K562 (cell line): ENCODE measurements around the gene HBG1. TPM values are rescaled to one million over a fixed set of nuclear protein-coding genes. Genes with fewer than 3 reads are reported as not detected.

Experiments used
- BRCA1 ChIP-seq, 2 experiments: fragments of 450-650 bp in 1 of 2; sonication (generic) in 1 of 2; formaldehyde crosslinking in 1 of 2; IDR thresholded peaks; 2 replicates each; pipeline versions ENCODE4 v1.5.0 to v1.6.1; 2017 to 2020; ENCODE audit warnings: mild to moderate bottlenecking in 1 of 2, missing genetic modification reagents in 1 of 2
- BRD4 ChIP-seq: fragments of 200-600 bp; sonication (generic); IDR thresholded peaks from 2 replicates; pipeline ENCODE4 v1.6.1; 2017; ENCODE audit warnings: inconsistent platforms
- FOXK2 ChIP-seq, 2 experiments: fragments of 450-650 bp; IDR thresholded peaks in 1 of 2; conservative IDR thresholded peaks in 1 of 2; 2 replicates each; pipeline ENCODE4 v1.6.1; 2016; ENCODE audit warnings: low read depth in 2 of 2, mild to moderate bottlenecking in 1 of 2
- HDAC6 ChIP-seq: IDR thresholded peaks from 2 replicates; pipeline ENCODE4 v1.6.1; 2012; ENCODE audit warnings: low read depth, mild to moderate bottlenecking, control low read depth, inconsistent platforms, low read length, moderate library complexity
- KDM5B ChIP-seq: fragments of 200-600 bp; sonication (generic); IDR thresholded peaks from 2 replicates; pipeline ENCODE4 v1.6.1; 2012; ENCODE audit warnings: low read depth, mild to moderate bottlenecking, moderate library complexity, low read length, control low read depth, inconsistent platforms; ENCODE audit not compliant: insufficient replicate concordance
- MEF2D ChIP-seq: conservative IDR thresholded peaks from 2 replicates; pipeline ENCODE4 v1.6.1; 2016; ENCODE audit warnings: low read depth, missing genetic modification characterization, missing compliant biosample characterization
- NR2C1 ChIP-seq, 2 experiments: fragments of 450-650 bp; IDR thresholded peaks; 2 replicates each; pipeline ENCODE4 v1.6.1; 2017; ENCODE audit warnings: mild to moderate bottlenecking in 2 of 2, antibody characterized with exemption in 1 of 2, inconsistent platforms in 1 of 2, missing compliant biosample characterization in 1 of 2, missing genetic modification characterization in 1 of 2
- PML ChIP-seq: IDR thresholded peaks from 2 replicates; pipeline ENCODE4 v1.6.1; 2012; ENCODE audit warnings: low read length, inconsistent platforms
- PYGO2 ChIP-seq: fragments of 450-650 bp; IDR thresholded peaks from 2 replicates; pipeline ENCODE4 v1.6.1; 2016; ENCODE audit warnings: mild to moderate bottlenecking, missing genetic modification characterization, moderate library complexity, missing compliant biosample characterization
- SFPQ ChIP-seq: fragments of 200-400 bp; formaldehyde crosslinking; IDR thresholded peaks from 2 replicates; pipeline ENCODE4 v1.6.1; 2017; ENCODE audit warnings: mild to moderate bottlenecking, low read depth, low read length, moderate library complexity
- SP2 ChIP-seq: IDR thresholded peaks from 2 replicates; pipeline ENCODE4 v1.6.1; 2011; ENCODE audit warnings: mild to moderate bottlenecking, low read depth, low read length, moderate library complexity; ENCODE audit not compliant: poor library complexity, severe bottlenecking; ENCODE audit errors: extremely low read depth
- ZBTB1 ChIP-seq: sonication (generic); formaldehyde crosslinking; IDR thresholded peaks from 2 replicates; pipeline ENCODE4 v1.8.1; 2023; ENCODE audit warnings: missing genetic modification reagents, low read depth, mild to moderate bottlenecking, borderline replicate concordance
- ZBTB17 ChIP-seq: fragments of 450-650 bp; formaldehyde crosslinking; IDR thresholded peaks from 2 replicates; pipeline ENCODE4 v1.4.0; 2020; ENCODE audit warnings: mild to moderate bottlenecking
- ZNF561 ChIP-seq: fragments of 450-650 bp; formaldehyde crosslinking; conservative IDR thresholded peaks from 2 replicates; pipeline ENCODE4 v1.4.0; 2020; ENCODE audit warnings: mild to moderate bottlenecking, moderate library complexity
- polyA plus RNA-seq, 8 experiments: library from polyadenylated mRNA; depleted of rRNA in 4 of 8; stranded (reverse) in 5 of 8; unstranded in 3 of 8; fragments of >200 nt; fragmentation: Nextera tagmentation in 2 of 8; fragmentation: Illumina TruSeq in 1 of 8; extraction: Ambion mirVana in 2 of 8; extraction: Trizol in 1 of 8; gene quantifications; 2 replicates each; pipeline versions ENCODE4 v1.2.1 to v1.2.3, GENCODE V29; 2011 to 2014; ENCODE audit warnings: inconsistent platforms in 1 of 8, missing spikeins in 1 of 8
- total RNA-seq, 7 experiments: library from RNA; depleted of rRNA in 6 of 7; stranded (reverse); fragments of >200 nt in 6 of 7; fragmentation: Illumina TruSeq in 2 of 7; extraction: Trizol in 2 of 7; gene quantifications; 2 replicates each; pipeline versions ENCODE4 v1.2.1 to v1.2.3, GENCODE V29; 2011 to 2021; ENCODE audit warnings: low replicate concordance in 1 of 7
- TF ChIP-seq, protein P1 (sequence below): fragments of 250-450 bp; sonication (Bioruptor Pico); IDR thresholded peaks from 2 replicates; pipeline ENCODE4 v1.4.0; 2020; ENCODE audit warnings: mild to moderate bottlenecking, moderate library complexity, borderline replicate concordance

Gene HBG1
- total and polyA plus RNA-seq, 9 of the 15 experiments (the other 6 are each of a cell fraction or from before 2014, with no cell fraction given): 1,066 to 16,338 (median 4,898) TPM

GRCh38 chr11:5246772-5247471 lies 2.7 kb downstream of the HBG1 start (continued):
- TF ChIP-seq, protein P1, sequence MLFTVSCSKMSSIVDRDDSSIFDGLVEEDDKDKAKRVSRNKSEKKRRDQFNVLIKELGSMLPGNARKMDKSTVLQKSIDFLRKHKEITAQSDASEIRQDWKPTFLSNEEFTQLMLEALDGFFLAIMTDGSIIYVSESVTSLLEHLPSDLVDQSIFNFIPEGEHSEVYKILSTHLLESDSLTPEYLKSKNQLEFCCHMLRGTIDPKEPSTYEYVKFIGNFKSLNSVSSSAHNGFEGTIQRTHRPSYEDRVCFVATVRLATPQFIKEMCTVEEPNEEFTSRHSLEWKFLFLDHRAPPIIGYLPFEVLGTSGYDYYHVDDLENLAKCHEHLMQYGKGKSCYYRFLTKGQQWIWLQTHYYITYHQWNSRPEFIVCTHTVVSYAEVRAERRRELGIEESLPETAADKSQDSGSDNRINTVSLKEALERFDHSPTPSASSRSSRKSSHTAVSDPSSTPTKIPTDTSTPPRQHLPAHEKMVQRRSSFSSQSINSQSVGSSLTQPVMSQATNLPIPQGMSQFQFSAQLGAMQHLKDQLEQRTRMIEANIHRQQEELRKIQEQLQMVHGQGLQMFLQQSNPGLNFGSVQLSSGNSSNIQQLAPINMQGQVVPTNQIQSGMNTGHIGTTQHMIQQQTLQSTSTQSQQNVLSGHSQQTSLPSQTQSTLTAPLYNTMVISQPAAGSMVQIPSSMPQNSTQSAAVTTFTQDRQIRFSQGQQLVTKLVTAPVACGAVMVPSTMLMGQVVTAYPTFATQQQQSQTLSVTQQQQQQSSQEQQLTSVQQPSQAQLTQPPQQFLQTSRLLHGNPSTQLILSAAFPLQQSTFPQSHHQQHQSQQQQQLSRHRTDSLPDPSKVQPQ (CRISPR knock-in tag): no peak
- TF ChIP-seq ZBTB17 (CRISPR knock-in tag) (0 out of 2 replicates have a peak, but pooled peaks have one; percentile 15), HDAC6 (no peak), MEF2D (tag) (no peak), NR2C1 (IDR thresholded peaks at IDR 0.05) (no peak), NR2C1 (tag; IDR thresholded peaks at IDR 0.05) (no peak), KDM5B (peak; percentile 21), ZNF561 (CRISPR knock-in tag) (no peak), BRD4 (0 out of 2 replicates have a peak, but pooled peaks have one; percentile 30), ZBTB1 (CRISPR knock-in tag) (no peak), PML (peak; percentile 35; the same call in 1 of the 2 replicates), FOXK2 (conservative IDR thresholded peaks at IDR 0.05 in 1 of 2, IDR thresholded peaks at IDR 0.05 in 1 of 2; ENCODE audit: low read depth in 2 of 2) (no peak), SFPQ (no peak), BRCA1 (IDR thresholded peaks at IDR 0.05) (no peak), BRCA1 (CRISPR knock-in tag; IDR thresholded peaks at IDR 0.05) (no peak), SP2 (no peak), PYGO2 (tag) (no peak)
